ENCODE data around the gene EVC.
"Not testable (repeated sequence)": the region's sequence is repeated elsewhere in the genome, so short reads cannot be mapped to it uniquely, and the experiment has no call there.

Gene EVC

GRCh38 chr4:5793514-5793913, 82.5 kb downstream of the EVC start:
- no peak for DNase-seq

GRCh38 chr4:5795580-5795979, 84.6 kb downstream of the EVC start:
- no peak for DNase-seq

DNA sequence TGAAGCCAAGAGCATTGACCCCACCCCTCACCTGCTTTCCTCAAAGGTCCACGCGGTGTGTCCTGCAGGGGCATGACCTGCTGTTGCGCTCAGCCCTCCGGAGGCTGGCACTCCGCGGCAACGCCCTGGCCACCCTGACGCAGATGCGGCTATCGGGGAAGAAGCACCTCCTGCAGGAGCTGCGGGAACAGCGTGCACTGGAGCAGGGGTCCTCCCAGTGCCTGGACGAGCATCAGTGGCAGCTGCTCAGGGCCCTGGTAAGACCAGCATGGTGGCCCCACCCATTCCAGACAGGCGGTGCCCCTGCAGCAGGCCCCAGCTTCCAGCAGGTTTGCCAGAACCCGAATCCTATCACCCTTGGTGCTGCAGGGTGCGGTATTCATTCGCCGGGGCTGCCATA, 86.0 kb downstream of the EVC start:
- no peak for DNase-seq

- DNase-seq = no peak
These were observed 86.9 kb downstream of the EVC start for GRCh38 chr4:5797866-5798265.

DNA sequence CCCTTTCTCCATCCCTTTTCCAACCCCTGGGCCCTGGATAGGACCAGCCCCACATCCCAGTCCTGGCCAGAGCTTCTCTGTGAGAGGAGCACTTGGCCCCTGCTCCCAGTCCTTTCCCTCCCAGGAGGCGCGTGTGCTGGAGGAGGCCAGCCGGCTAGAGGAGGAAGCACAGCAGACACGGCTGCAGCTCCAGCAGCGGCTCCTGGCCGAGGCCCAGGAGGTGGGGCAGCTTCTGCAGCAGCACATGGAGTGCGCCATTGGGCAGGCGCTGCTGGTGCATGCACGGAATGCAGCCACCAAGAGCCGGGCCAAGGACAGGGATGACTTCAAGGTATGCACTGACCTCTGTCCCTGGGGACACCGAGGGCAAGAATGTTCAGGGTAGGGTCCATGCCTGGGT, 87.5 kb downstream of the EVC start:
- no peak for DNase-seq

GRCh38 chr4:5798946-5799345, 87.9 kb downstream of the EVC start:
- DNase-seq = no peak

- no peak for DNase-seq
These were observed 88.4 kb downstream of the EVC start for GRCh38 chr4:5799406-5799805.

DNA sequence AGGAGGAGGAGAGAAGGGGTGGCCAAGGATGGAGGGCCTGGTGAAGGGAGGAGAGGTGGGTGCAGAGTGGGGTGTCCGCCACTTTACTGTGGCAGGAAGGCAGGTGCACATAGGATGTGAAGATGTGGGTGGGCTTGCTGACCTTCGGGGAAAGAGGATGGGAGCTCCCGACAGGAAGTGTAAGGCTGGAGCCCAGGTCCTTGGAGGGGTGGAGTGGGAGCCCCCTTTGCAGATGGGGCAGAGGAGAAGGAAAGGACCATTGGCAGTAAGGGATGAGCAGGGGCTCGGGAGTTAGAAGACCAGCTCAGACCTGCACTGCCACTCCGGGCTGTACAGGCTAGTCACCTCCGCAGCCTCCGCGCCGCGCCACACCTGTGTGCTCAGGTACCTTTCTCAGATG, 89.5 kb downstream of the EVC start:
- no peak for DNase-seq

GRCh38 chr4:5801696-5802095, 90.7 kb downstream of the EVC start:
- no peak for DNase-seq

DNA sequence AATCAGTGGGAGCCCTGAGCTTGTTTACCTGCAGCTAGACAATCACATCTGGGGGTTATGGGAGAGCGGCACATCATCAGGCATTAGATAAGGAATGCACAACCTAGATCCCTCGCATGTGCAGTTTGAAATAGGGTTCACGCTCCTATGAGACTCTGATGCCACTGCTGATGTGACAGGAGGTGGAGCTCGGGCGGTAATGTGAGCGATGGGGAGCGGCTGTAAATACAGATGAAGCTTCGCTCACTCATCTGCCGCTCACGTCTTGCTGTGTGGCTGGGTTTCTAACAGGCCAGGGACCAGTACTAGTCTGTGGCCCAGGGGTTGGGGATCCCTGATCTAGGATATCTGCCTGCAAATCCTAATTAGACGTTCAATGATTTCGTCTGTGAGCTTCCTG, 91.6 kb downstream of the EVC start:
- DNase-seq = no peak

DNA sequence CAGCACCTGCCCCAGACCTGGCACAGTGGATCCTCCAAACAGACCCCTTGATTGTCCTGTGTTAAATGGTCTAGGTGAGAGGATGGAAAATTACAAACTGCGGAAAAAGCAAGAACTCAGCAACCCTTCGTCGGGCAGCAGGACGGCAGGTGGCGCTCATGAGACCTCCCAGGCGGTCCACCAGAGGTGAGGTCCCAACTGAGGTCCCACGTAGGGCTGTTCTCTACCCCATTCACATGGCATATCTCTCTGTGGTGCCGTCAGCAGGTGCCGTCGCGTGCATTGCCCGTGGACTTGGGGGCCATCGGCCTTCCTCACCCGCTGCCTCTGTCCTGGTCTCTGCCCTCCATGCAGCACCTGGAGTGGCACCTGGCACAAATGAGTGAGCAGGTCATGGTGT, 93.7 kb downstream of the EVC start:
- DNase-seq = no peak

GRCh38 chr4:5805270-5805669, 94.3 kb downstream of the EVC start:
- no peak for DNase-seq

DNA sequence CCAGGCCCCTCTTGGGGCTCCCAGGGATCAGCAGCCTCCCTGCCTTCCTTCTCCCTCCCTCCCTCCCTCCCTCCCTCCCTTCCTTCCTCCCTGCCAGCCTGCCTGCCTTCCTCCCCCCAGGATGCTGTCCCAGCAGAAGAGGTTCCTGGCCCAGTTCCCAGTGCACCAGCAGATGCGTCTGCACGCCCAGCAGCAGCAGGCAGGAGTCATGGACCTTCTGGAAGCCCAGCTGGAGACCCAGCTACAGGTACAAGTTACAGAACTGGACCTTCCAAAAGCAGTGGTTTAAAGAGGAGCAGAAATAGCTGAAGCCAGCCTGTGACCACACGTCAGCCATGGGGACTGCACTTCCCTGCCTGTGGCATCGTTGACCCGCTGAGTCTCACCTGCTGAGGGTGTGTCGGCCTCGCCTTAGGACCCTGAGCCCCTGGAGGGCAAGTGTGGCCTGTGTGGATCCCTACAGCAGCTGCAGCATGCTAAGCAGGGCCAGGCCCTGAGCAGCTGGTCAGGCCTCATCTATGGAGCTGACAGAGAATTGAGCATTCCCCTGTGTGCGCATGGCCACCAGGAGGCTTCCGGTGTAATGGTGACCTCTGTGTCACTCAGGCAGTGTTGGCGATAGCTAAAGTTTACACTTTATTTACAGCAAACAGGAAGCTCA, 97.2 kb downstream of the EVC start:
- no peak for DNase-seq

DNA sequence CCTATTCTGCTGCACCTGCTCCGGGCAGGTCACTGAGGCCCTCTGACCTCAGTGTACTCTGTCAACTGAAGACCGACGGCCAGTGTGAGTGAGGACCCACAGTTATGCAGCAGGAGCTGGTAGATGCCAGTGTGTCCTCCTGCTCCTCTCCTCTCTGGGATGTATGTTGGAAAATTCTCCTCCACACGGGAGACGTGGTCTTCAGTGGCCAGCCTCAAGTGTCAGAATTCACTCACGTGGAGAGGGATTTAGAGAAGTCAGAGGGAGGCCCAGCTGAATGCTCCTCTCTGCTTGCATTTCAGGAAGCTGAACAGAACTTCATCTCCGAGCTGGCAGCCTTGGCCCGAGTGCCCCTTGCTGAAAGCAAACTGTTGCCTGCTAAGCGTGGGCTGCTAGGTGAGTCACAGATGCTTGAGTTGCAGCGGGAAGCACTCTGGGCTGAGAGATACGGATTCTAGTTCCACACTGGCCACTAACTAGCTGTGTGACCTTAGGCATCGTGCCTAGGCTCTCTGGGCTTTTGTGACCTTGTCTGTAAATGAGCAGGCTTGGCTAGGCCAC, 98.3 kb downstream of the EVC start:
- DNase-seq = no peak

DNA sequence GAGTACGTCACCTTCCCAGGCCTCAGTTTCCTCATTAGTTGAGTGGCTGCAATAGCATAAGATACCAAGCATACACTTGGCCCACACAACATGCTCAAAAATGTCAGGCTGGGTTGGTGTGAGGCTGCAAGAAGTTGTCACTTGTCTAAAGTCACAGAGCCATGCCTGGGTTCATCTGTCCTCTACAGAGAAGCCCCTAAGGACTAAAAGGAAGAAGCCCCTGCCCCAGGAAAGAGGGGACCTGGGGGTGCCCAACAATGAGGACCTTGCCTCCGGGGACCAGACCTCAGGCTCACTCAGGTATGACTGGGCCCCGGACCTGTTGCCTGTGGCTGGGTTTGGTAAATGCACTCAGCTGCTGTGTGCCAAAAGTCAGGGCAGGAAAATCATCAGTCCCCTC, 99.2 kb downstream of the EVC start:
- DNase-seq = no peak

DNA sequence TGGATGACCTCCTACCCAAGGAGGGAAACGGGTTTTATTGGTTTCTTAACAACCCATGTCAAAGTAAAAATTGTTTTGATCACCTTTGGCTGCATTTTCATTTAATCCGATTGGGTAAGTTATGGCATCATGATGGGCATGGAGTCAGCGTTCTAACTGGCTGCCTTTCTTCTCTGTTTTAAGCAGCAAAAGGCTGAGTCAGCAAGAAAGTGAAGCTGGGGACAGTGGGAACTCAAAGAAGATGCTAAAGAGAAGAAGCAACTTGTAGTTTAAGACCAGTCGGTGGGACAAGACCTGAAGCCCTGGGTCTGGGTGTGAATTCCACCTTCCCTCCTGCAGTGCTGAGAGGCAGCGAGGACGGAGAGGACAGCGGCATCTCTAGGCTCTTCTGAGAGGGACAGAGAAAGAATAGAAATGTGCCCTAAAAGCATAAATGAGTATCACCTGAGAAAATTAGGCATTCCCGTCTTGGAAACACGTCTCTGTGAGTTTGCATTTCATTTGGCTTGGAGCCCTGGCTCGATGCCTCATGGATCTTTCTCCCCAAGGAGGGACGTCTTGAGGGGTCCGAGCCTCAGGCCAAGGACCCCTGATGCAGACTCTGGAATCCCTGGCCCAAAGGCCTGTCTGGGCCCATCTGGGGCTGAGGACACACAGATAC, 99.9 kb downstream of the EVC start:
- no peak for DNase-seq

- DNase-seq = not testable (repeated sequence)
These were observed 101.1 kb downstream of the EVC start for GRCh38 chr4:5812057-5812456.

DNA sequence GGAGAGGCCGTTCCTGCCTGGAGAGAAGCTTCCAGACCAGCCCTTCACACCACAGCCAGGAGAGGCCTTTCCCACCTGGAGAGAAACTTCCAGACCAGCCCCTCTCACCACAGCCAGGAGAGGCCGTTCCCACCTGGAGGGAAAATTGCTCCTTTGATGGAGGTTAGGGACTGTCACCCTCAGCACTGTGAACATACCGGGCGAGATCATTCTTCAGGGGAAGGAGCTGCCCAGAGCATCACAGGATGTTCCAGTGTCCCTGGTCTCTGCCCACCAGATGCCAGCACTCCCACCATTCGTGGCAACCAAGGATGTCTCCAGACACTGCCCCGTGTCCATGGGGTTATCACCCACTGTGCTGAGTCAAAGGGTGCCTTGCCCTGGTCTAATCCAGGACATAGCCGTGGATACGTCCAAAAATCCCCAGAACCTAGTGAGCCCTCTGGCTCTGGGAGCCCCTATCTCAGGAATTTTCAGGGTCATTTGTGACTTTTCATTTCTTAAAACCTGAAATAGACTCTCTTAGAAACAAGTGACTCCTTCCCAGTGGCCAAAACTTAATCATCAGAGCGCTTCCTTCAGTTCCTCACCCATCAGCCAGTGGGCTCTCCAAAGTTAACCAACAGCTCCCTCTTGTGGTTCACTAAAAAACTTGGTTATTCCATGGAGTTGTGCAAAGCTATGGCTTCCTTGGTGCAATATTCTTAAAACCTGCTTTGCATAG, 101.7 kb downstream of the EVC start:
- DNase-seq = no peak

DNA sequence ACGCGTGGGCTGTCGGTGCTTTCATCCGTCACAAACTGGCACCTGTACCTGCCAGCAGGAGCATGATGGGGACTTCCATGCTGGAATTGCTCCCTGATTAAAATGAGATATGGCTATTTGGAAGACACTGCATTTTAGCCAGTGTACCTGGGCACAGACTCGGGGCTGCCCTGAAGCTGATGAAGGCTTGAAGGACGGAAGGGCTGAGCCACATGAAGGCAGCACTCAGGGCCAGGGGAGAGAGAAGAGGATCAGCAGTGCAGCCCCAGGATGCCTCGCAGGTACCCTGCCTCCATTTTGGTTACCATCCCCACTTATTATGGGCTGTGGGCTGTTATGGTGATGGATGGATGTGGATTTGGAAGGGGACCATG, 102.9 kb downstream of the EVC start:
- DNase-seq = no peak

DNA sequence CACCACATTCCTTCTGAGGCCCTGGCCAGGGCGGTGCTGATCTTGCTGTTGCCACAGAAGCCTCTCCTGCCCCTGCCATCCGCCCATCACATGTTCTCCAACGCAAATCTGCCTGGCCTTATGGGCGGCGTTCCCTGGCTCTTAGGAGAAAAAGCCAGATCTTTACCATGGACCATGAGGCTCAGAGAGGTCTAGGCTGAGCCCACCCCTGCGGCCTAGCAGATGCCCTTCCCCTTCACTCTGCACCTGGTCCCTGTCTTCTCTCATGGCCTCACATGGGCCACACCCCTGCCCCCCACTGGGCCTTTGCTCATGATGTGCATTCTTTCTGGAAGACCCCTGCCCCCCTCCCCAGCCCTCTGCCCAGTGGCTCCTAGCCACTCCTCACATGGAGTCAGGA, 103.4 kb downstream of the EVC start:
- DNase-seq = no peak

DNA sequence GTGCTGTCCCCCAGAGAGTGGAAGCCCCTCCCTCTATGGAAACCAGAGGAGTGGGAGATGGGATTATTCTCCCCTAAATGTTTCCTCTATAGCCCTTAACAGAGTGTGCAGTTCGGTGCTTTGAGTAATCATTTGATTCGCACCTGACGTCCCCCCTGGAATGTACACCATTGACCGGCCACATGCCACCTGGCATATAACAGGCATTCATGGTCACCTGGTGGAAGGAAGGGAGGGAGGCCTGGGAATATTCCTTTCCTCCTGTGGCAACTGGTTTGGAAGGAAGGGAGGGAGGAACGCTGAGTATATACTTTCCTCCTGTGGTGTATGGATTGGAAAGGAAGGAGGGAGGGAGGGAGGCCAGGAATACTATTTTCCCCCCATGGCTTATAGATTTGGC, 104.6 kb downstream of the EVC start:
- DNase-seq = no peak

DNA sequence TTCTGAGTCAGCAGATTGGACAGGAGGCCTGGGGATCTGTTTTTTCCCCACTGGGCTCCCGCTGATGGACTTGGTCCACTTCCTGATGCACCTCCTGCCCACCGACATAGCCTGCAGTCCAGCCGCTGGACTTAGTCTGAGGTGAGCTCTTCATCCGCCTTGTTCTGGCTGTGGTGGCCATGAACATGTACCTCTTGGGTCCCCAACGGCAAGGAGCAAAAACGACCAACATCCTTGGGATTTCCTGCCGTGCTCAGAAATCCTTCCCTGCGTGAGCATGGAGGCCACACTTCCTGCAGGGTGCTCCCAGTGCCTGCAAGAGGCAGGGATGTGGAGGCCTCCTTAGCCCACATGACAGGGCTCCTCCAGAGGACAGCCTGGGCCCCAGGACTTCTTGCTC, 105.1 kb downstream of the EVC start:
- no peak for DNase-seq

DNA sequence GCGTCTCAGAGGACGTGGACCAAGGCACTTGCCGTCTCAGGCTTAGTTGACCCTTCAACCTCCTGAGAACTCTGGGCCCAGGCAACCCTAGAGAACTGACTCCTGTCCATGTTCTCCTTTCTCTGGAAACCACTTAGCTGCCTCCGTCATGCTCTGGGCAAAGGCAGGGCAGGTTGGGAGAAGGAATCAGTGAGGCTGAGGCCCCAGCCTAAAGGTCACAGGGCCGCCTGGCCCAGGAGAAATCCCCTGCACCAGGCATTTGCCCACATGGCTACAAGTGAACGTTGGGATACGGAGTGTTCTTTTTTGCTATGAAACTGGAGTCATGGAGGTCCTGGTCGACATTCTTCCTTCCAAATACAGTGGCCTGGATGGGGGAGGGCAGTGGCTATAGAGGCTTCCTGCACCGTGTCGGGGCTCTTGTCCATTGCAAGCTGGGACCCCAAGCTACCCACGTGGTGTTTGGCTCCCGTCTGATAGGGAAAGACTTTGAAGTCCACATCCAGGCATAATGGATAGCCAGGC, 105.9 kb downstream of the EVC start:
- no peak for DNase-seq

All from activated effector memory CD4-positive, alpha-beta T cell treated with Interleukin-2 at 50 U/mL for 16 hours (primary cell).